Measurements from ENCODE around the gene B3GNT8. TPM values are rescaled to one million over a fixed set of nuclear protein-coding genes. Genes with fewer than 3 reads are reported as not detected.
"Not testable (repeated sequence)": the region's sequence is repeated elsewhere in the genome, so short reads cannot be mapped to it uniquely, and the experiment has no call there.

The B3GNT8 gene
- total RNA-seq, 1 donor from 2014 or later = 3.9 TPM

DNA sequence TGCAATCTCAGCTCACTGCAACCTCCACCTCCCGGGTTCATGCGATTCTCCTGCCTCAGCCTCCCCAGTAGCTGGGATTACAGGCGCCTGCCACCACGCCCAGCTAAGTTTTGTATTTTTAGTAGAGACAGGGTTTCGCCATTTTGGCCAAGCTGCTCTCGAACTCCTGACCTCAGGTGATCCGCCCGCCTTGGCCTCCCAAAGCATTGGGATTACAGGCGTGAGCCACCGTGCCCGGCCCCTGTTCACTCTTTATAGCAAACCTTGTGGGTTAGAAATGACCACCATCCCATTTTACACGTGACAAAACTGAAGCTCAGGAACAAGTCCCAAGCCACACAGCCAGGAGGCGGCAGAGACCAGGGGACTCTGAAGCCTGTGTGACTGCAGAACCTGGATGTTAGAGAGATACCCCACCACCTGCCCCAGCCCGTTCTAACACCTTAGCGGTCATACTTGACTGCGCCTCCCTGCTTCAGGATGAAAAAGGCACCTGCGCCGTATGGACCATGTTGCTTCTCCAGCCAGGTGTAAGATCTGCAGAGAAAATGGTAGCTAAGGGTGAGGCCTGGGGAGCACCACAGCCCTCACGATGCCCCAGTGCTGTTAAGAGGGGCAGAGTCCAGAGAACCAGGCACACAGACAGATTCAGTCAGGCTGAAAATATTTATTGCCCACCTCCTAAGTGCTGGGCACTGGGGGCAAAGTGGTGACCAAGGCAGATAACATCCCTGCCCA lies 8.9 kb upstream of the B3GNT8 start:
- DNase-seq = no peak

GRCh38 chr19:41435376-41435775 lies 8.2 kb upstream of the B3GNT8 start:
- not testable (repeated sequence) for DNase-seq

- no peak for DNase-seq
Measured at GRCh38 chr19:41434450-41434849, 7.3 kb upstream of the B3GNT8 start.

- DNase-seq = no peak
Measured at GRCh38 chr19:41433171-41433570, 6.0 kb upstream of the B3GNT8 start.

DNA sequence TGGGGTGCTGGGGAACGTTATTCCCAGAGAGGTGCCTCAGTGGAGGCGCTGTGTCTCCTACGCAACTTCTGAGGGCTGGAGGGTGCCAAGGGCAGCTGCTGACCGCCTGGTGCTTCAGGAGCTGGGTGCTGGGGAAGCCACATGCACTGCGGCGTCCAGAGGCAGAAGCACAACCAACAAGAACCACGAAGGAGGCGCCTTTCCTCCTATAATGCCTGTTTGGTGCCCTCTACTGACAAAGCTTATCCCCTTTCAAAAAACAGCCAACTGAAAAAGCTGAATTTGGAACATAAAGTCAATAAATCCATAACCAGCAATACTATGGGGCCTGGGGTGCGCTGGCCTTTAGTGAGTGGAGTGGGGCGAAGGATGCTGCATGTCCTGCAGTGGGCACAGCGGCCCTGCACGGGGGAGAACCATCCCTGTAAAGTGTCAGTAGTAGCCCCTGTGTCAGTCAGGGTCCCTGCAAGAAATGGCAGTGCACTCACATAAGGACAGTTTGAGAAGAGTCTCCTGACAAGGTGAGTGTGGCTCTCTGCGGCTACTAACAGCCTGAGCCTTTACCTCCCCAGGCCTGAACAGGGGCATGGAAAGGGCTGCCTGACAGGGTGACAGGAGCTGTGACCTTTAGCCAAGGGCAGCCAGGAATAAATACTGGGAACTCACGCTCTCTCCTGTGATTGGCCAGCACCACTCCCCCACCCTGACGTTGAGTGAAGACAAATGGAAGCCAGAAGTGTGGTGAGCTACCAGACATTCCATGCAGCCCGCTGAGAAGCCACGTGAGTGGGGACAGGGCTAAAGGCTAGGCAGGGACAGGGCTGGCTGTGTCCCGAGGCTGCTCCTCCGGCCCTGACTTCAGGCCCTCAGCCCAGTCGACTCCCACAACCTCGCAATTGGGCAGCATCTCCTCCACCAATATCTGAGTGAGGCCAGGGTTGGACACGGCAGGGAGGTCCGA lies 4.5 kb upstream of the B3GNT8 start:
- peak; percentile 24 for DNase-seq

DNA sequence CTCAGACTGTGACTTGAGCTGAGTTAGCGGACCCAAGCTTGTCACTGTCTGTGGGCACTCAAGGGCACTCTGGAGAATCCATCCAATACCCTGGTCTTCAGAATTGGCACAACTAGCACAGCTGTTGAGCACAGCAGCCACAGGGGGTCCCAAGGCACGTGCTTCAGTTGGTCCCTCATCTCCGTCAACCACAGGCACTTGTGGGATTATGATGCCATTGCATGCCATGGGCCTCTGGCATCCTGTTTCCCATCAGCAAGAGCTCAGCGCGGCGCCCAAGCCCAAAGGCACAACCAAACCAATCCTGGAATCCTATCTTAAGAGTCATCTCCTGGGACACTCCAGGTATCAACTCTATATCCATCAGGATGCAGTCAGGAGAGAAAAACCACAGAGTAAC lies 3.7 kb upstream of the B3GNT8 start:
- DNase-seq = no peak

GRCh38 chr19:41428481-41428859 lies 1.3 kb upstream of the B3GNT8 start:
- DNase-seq = no peak

- DNase-seq = peak; percentile 35
Measured at GRCh38 chr19:41427647-41428480, 690 bp upstream of the B3GNT8 start.

- no peak for DNase-seq
Measured at GRCh38 chr19:41426116-41426841, 895 bp downstream of the B3GNT8 start.

- DNase-seq = no peak
Measured at GRCh38 chr19:41425174-41426115, 1.7 kb downstream of the B3GNT8 start.

DNA sequence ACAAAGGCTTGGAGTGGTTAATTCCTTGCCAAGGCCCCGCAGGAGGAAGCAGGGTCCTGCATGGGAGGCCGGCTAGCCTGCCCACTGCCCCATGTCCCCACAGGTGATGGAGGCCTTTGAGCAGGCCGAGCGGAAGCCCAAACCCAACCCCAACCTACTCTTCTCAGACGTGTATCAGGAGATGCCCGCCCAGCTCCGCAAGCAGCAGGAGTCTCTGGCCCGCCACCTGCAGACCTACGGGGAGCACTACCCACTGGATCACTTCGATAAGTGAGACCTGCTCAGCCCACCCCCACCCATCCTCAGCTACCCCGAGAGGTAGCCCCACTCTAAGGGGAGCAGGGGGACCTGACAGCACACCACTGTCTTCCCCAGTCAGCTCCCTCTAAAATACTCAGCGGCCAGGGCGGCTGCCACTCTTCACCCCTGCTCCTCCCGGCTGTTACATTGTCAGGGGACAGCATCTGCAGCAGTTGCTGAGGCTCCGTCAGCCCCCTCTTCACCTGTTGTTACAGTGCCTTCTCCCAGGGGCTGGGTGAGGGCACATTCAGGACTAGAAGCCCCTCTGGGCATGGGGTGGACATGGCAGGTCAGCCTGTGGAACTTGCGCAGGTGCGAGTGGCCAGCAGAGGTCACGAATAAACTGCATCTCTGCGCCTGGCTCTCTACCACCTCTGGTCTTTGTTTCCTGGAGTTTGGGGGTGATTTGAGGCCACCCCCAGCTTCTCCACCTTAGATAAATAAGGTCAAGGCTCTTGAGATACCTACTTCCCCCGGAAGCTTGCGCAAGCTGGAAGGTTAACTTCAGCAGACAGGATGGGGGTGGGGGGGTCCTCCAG lies 2.6 kb downstream of the B3GNT8 start:
- no peak for DNase-seq

GRCh38 chr19:41422955-41423354 lies 4.2 kb downstream of the B3GNT8 start:
- no peak for DNase-seq

DNA sequence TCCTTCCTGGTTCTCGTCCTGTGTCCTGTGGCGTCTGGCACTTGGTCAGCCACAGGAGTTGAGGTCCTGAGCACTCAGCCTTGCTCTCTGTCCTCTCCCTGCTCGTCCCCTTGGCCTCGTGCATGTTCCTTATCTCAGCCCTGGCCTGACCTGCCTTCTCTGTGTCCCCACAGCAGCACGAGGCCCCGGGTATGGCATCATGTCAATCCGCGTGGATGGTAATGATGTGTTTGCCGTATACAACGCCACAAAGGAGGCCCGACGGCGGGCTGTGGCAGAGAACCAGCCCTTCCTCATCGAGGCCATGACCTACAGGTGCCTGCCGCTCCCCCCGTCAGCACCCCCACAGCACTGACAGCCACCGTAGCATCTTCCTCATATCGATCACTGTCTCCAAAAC lies 4.7 kb downstream of the B3GNT8 start:
- DNase-seq = no peak

- DNase-seq = no peak
Measured at GRCh38 chr19:41421973-41422372, 5.2 kb downstream of the B3GNT8 start.

DNA sequence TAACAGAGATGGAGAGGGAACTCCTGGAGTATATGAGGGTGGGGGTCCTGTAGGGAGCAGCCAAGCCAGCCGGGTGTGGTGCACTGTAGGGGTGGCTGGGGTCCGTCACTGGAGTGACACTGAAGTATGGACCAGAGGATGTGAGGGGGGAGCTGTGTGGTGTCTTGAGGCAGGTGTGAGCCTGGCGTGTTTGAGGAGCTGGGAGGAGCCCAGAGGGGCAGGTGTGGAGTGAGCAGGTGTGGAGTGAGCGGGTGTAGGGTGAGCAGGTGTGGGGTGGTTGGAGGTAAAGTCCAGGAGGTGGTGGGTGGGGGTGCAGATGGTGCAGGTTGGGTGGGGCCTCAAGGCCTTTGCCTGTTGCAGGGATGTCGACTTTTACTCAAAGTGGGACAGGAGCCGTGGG lies 5.9 kb downstream of the B3GNT8 start:
- DNase-seq = no peak

DNA sequence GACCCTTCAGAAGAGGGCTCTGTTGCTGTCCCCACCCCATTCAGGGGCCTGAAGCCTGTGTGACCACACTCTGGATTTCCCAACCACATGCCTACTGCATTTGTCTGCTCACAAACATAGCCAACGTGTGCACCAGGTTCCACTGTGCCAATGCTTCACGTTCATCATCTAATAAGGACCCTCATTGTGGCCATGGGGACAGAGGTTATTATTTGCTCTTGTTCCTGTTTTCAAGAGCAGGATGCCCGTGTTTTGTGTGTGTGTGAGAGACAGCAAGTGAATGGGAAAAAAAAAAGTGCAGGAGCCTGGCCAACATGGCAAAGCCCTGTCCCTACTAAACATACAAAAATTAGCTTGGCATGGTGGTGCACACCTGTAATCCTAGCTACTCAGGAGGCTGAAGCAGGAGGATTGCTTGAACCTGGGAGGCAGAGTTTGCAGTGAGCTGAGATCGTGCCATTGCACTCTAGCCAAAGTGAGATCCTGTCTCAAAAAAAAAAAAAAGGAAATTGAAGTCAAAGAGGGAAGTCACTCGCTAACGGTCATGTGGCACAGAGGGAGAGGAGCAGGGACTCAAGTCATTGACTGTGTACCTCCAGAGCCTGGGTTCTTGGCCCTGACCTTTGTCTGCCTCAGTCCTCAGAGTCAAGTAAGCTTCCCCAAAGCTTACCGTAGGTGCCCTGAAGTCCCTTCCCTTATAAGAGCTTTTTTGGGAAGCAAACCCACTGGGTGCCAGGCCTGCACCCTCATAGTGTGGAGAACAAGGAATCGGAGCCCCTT lies 6.9 kb downstream of the B3GNT8 start:
- no peak for DNase-seq

DNA sequence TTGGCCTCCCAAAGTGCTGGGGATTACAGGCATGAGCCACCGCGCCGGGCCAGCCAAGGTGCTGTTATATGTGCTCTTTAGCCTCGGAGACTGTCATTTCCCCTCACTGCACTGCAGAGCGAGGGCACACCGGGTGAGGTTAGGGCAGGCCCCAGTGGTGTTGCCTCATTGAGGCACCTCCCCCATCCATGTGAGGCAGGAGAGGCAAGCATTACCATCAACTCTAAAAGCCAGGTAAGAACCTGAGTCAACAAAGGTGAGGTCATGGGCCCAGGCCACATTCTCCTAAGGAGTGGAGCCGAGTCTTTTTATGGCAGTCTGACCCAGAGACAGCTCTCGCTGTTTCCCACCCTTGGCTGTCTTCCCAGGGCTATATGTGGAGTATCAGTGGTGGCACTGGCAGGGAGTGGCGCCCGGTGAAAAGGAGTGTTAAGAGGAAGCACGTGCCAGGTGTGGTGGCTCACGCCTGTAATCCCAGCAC lies 10.9 kb downstream of the B3GNT8 start:
- no peak for DNase-seq

DNA sequence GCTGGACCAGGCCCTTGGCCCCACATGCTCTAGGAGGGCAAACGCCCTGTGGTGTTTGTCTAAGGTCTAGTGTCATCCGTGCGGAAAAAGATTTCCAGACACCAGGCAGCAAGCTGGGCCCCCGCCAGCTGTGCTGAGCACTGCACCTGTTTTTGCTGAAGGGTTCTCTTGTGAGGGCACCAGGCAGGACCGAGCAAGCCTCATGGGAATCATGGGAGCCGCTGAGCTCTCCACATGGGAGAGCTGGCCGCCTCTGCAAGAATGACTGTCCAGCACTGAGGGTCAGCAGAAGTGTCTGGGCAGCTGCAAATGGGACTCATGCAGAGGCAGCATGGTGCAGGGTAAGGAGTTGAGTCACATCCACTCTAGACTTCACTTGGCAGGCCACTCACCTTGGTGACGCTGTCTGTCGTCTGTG lies 12.0 kb downstream of the B3GNT8 start:
- DNase-seq = peak; percentile 56

DNA sequence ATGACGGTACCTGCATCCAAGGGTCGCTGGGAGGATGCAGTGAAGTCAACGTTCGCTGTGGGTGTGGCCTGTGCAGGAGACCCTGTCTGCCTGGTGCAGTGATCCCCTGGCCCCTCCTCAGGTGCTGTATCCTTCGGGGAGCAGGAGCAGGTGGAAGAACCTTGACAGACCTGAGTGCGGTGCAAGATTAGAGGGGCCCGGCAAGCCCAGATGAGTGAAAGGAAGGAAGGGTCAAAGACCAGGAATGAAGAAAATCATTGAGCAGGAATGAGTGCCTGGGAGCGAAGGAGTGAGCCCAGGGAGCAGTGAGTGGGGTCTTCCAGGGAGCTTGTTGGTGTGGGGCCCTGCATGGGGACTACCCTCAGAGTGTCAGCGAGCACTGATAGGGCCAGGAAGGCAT lies 12.7 kb downstream of the B3GNT8 start:
- no peak for DNase-seq

Measured in tongue (tissue), 2 donors.